NCI-H2107 (cell line): Measurements from ENCODE around the gene YPEL2.

Experiments used
- DNase-seq: peaks from one replicate; lab custom pipeline; 2025; lab: John Stamatoyannopoulos, UW

The YPEL2 gene

DNA sequence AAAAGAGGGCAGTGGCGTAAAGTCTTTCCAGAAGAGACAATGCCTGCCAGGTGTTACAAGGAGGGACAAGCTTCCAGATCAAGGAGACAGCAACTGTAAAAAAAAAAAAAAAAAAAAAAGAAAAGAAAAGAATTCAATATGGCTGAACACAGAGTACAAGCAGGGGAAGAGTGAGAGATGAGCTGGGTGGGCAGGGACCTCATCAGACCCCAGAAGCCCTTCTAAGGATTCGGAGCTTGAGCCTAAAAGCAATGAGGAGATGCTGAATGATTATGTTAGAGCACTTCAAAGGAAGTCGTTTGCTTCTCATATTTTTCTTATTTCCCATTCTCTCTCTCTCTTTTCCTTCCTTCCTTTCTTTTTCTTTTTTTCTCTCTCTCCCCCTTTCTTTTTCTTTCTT lies 103.0 kb downstream of the YPEL2 start:
- no peak for DNase-seq

DNA sequence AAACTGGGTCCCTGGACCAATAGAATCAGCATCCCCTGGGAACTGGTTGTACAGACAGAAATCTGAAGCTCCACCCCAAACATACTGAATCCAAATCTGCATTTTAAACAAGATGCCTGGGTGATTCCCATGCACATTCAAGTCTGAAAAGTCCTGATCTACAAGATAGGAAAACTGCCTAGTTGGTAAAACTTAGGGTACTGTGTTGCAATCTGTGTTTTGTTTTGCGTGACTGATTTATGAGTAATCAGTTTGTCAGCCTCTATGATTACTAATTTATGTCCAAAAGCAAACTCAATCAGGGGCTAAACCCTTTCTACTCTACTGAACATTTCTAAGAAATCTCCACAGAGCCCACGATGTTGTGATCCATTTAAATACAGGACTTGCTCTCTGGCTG lies 103.8 kb downstream of the YPEL2 start:
- DNase-seq: no peak

DNA sequence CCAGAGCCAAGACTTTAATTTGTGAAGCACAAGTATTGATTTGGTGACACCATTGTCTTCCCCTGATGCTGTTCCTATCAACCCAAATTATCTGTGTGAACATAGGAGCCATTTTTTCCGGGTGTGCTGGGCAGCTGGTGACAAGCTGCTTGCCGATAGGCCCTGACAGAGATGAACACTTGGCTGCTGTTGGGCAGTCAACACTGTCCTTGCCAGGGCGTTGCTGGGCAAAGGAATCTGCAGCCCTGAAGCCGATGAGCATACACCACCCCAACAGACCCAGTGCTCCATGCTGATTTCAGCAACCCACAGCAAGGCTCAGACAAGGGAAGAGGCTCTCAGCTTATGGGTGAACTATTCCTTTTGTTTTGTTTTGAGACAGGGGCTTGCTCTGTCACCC lies 105.4 kb downstream of the YPEL2 start:
- DNase-seq: no peak

DNA sequence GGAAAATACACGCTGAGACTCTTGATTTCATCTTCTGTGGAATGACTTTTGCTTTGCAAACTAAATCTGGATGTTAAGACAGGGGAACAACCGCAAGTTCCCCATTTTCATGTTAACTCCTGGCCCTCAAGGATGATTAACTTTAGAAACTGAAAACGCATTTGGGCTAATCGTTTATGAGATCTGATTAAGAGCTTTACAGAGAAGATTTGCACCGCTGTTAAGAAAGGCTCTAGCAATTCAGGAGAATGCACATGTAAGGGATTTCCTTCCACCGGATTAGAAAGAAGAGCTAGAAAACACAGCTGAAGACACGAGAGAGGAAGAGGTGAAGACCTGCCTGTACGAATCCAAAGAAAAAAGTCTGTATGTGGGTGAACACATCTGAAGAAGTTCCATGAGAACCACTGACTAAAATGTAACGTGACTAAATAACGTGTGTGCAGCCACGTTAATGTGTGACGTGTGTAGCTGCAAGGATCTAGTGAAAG lies 106.4 kb downstream of the YPEL2 start:
- no peak for DNase-seq

DNA sequence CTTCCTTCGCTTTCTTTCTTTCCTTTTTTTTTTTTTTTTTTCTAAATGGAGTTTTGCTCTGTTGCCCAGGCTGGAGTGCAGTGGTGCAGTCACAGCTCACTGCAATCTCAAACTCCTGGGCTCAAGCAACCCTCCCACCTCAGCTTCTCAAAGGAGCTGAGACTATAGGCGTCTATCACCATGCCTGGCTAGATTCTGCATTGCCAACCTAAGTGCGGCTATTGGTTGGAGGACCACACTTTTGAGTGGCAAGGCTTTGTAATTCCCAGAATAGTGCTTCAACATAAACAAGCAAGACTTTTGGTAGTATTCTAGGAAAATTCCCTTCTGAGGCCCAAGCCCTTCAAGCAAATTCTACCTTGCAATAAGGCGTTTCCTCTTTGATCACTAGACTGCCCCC lies 107.8 kb downstream of the YPEL2 start:
- DNase-seq: no peak

DNA sequence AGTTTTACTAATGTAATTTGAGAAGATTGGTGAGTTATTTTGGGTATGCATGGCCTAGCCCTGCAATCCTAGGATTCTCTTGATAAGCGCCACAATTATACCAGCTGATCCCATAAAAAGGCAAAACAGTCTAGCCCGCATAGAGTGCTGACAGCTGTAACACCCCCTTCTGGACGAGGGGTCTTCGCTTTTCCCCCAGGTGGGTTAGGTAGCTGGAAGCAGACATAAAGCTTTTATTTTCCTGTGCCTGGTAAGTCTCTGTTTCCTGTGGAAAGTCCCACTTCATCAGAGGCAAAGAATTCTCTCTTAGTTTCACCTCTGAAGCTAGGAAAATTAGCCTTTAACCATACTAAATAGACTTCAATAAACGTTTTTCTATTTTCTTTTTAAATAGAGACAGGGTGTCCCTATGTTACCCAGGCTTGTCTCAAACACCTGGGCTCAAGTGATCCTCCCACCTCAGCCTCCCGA lies 108.3 kb downstream of the YPEL2 start:
- DNase-seq: no peak

DNA sequence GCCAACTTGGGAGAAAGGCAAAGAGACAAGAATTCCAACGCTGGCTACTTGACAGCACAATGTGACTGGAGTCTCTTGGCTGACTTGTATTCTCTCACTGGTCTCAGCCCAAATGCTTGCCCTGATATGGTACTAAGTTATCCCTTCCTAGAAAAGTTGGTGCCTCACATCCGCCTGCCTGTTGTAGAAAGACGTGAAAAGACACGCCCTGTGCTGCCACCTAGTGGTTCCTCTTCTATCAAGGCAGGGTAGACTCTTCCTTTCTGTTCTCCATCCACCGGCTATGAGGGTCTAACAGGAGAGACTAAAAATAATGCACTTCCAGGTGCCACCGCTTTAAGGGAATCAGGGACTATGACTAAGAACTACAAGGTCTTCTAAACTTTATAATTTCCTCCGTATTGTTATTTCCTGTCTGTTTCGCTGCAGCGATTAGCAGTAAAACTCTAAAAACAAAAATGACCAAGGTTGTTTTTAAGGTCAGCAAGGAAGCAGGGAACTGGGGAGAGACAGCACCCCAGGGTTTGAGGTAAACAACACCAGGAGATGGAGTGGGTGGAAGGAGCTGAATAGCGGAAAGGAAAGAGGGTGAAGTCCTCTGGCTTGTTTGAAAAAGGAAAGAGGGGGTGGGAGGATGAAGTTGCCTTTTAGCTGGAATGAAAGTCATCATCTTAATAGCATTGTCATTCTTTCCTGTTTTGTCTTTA lies 109.5 kb downstream of the YPEL2 start:
- DNase-seq: peak; percentile 61

DNA sequence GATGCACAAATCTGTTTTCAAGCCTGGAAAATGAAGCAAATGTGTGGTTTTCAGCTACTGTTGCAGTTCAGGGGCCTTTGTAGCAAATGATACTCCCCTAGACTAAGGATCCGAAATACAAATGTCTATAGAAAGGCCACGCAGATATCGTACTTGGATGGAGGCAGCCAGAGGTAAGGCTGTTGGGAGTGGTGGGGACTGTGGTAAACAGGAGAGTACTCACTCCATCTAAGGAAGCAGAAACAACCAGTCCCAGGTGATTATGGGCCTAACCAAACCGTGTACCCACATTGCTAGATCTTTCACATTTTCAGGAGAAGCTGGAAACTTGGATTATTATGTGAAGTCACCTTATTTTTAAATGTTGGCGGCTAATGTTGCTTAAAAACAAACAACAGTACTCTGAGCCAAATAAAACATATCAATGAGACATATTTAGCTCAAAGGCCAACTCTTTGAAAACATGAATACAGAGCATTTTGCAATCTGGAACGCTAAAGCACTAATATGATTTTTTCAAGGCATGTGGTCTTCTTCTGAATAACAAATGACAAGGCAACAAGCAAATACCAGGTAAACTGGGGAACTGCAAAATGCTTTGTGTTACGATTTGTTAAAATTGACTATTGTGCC lies 110.1 kb downstream of the YPEL2 start:
- no peak for DNase-seq

DNA sequence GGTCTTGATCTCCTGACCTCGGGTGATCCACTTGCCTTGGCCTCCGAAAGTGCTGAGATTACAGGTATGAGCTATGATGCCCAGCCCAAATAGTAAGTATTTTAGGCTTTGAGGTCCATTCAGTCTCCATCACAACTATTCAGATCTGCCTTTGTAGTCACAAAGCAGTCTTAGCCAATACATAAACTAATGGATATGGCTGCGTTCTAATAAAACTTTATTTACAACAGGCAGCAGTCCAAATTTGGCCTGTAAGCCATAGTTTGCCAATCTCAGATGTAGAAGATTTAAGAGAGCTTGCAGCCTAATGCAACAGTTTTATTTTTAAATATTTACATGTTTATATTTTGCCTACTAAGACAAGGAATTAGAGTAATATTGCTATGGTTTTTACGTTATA lies 111.7 kb downstream of the YPEL2 start:
- DNase-seq: no peak
